HepG2 (cell line): Measurements from ENCODE around the gene ARHGEF12. TPM values are rescaled to one million over a fixed set of nuclear protein-coding genes. Genes with fewer than 3 reads are reported as not detected.

Experiments
- BORCS8-MEF2B ChIP-seq: sonication (generic); formaldehyde crosslinking; IDR thresholded peaks from 2 replicates; pipeline ENCODE4 v1.8.0; 2022; ENCODE audit warnings: mild to moderate bottlenecking, missing genetic modification reagents
- BRD4 ChIP-seq: sonication (generic); formaldehyde crosslinking; IDR thresholded peaks from 2 replicates; pipeline ENCODE4 v1.4.0; 2020; ENCODE audit warnings: missing genetic modification reagents
- CREB1 ChIP-seq, 2 experiments: fragments of 450-650 bp in 1 of 2; IDR thresholded peaks; 2 replicates each; pipeline ENCODE4 v1.6.1; 2016 to 2017; ENCODE audit warnings: control low read depth in 1 of 2, mild to moderate bottlenecking in 1 of 2, missing compliant biosample characterization in 1 of 2, missing genetic modification characterization in 1 of 2
- DRAP1 ChIP-seq: IDR thresholded peaks from 2 replicates; pipeline ENCODE4 v1.6.1; 2016; ENCODE audit warnings: missing genetic modification reagents, missing compliant biosample characterization
- HMG20A ChIP-seq: IDR thresholded peaks from 2 replicates; pipeline ENCODE4 v1.6.1; 2016; ENCODE audit warnings: borderline replicate concordance
- HMGA1 ChIP-seq: sonication (generic); formaldehyde crosslinking; conservative IDR thresholded peaks from 2 replicates; pipeline ENCODE4 v1.4.0; 2020; ENCODE audit warnings: missing genetic modification reagents
- MAZ ChIP-seq, 2 experiments: sonication (generic) in 1 of 2; formaldehyde crosslinking in 1 of 2; IDR thresholded peaks; 2 replicates each; pipeline versions ENCODE4 v1.5.0 to v1.6.1; 2012 to 2020; ENCODE audit warnings: low read depth in 2 of 2, mild to moderate bottlenecking in 2 of 2, borderline replicate concordance in 1 of 2, improper control_type of control experiment in 1 of 2, low read length in 1 of 2, missing genetic modification reagents in 1 of 2, moderate library complexity in 1 of 2
- PAXIP1 ChIP-seq: sonication (generic); formaldehyde crosslinking; conservative IDR thresholded peaks from 2 replicates; pipeline ENCODE4 v1.4.0; 2020; ENCODE audit warnings: mild to moderate bottlenecking, missing genetic modification reagents, moderate library complexity
- PRMT3 ChIP-seq: sonication (generic); formaldehyde crosslinking; IDR thresholded peaks from 2 replicates; pipeline ENCODE4 v1.8.1; 2022; ENCODE audit warnings: low read depth, mild to moderate bottlenecking, moderate library complexity, missing genetic modification reagents, borderline replicate concordance
- SRSF4 ChIP-seq: fragments of 200-400 bp; formaldehyde crosslinking; IDR thresholded peaks from one replicate; pipeline ENCODE4 v1.6.1; 2018; ENCODE audit warnings: mild to moderate bottlenecking, low read depth, low read length, moderate library complexity; ENCODE audit not compliant: poor library complexity, severe bottlenecking
- TP53 ChIP-seq: sonication (generic); formaldehyde crosslinking; conservative IDR thresholded peaks from 2 replicates; pipeline ENCODE4 v1.4.0; 2020; ENCODE audit warnings: missing genetic modification reagents
- ZGPAT ChIP-seq: IDR thresholded peaks from 2 replicates; pipeline ENCODE4 v1.6.1; 2016; ENCODE audit warnings: mild to moderate bottlenecking
- ZNF138 ChIP-seq: sonication (generic); formaldehyde crosslinking; IDR thresholded peaks from 2 replicates; pipeline ENCODE4 v1.5.0; 2020; ENCODE audit warnings: mild to moderate bottlenecking, low read depth, missing genetic modification reagents
- ZNF646 ChIP-seq: sonication (generic); formaldehyde crosslinking; IDR thresholded peaks from 2 replicates; pipeline ENCODE4 v1.9.0; 2021; ENCODE audit warnings: mild to moderate bottlenecking, missing genetic modification reagents
- ZNF766 ChIP-seq: sonication (generic); formaldehyde crosslinking; IDR thresholded peaks from 2 replicates; pipeline ENCODE4 v1.5.0; 2020; ENCODE audit warnings: missing genetic modification reagents, borderline replicate concordance
- ZNF879 ChIP-seq: sonication (generic); formaldehyde crosslinking; IDR thresholded peaks from 2 replicates; pipeline ENCODE4 v1.8.1; 2023; ENCODE audit warnings: missing genetic modification reagents
- polyA plus RNA-seq, 8 experiments: library from polyadenylated mRNA; depleted of rRNA in 3 of 8; stranded (reverse) in 7 of 8; unstranded in 1 of 8; fragments of >200 nt; fragmentation: Illumina TruSeq in 4 of 8; extraction: Trizol in 4 of 8; gene quantifications; 2 replicates each; pipeline versions ENCODE4 v1.2.1 to v1.2.3, GENCODE V29; 2011 to 2016; ENCODE audit warnings: low read depth in 4 of 8, missing spikeins in 1 of 8, mixed read lengths in 1 of 8; ENCODE audit not compliant: insufficient read depth in 1 of 8
- total RNA-seq, 5 experiments: library from RNA; depleted of rRNA; stranded (reverse); fragments of >200 nt; fragmentation: Illumina TruSeq; extraction: Trizol; gene quantifications; 2 replicates each; pipeline ENCODE4 v1.2.3, GENCODE V29; 2016; ENCODE audit warnings: low read depth in 1 of 5

The ARHGEF12 gene
- total and polyA plus RNA-seq, 2 of the 13 experiments (the other 11 are each of a cell fraction or from before 2014, with no cell fraction given): 17.9 to 54.4 TPM

- TF ChIP-seq ZGPAT (0 out of 2 replicates have a peak, but pooled peaks have one; percentile 14), SRSF4 (no peak), PAXIP1 (peak; percentile 71), HMG20A (CRISPR knock-in tag) (no peak), ZNF879 (CRISPR knock-in tag) (no peak), DRAP1 (peak; percentile 11; the same call in 1 of the 2 replicates), TP53 (CRISPR knock-in tag) (no peak), BRD4 (no peak), ZNF646 (CRISPR knock-in tag) (no peak), PRMT3 (CRISPR knock-in tag) (no peak), CREB1 (IDR thresholded peaks at IDR 0.05) (no peak), CREB1 (CRISPR knock-in tag; IDR thresholded peaks at IDR 0.05) (0 out of 2 replicates have a peak, but pooled peaks have one; percentile 40), ZNF766 (CRISPR knock-in tag) (no peak), MAZ (IDR thresholded peaks at IDR 0.05; ENCODE audit: borderline replicate concordance, low read depth, low read length) (no peak), MAZ (CRISPR knock-in tag; IDR thresholded peaks at IDR 0.05; ENCODE audit: low read depth) (no peak), ZNF138 (CRISPR knock-in tag) (no peak), HMGA1 (no peak), BORCS8-MEF2B (CRISPR knock-in tag) (no peak)
Observed at GRCh38 chr11:120400564-120401364, 64.6 kb downstream of the ARHGEF12 start (continued).
